ENCODE data around the gene NFKBIA.
"Not testable (repeated sequence)": the region's sequence is repeated elsewhere in the genome, so short reads cannot be mapped to it uniquely, and the experiment has no call there.

Gene NFKBIA

GRCh38 chr14:35408026-35408425 is 3.5 kb upstream of the NFKBIA start:
- DNase-seq (ENCODE audit: low read depth) = no peak

DNA sequence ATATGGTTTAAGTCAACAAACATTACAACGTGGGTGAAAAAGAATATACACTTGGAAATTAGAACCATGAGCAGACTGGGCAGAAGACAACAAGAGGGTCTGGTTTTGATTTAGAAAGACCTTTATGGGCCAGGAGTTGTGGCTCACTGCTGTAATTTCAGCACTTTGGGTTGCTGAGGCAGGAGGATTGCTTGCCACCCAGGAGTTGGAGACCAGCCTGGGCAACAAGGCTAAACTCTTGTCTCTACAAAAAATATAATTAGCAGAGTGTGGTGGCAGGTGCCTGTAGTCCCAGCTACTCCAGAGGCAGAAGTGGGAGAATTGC is 2.7 kb upstream of the NFKBIA start:
- DNase-seq (ENCODE audit: low read depth) = peak; percentile 80

DNA sequence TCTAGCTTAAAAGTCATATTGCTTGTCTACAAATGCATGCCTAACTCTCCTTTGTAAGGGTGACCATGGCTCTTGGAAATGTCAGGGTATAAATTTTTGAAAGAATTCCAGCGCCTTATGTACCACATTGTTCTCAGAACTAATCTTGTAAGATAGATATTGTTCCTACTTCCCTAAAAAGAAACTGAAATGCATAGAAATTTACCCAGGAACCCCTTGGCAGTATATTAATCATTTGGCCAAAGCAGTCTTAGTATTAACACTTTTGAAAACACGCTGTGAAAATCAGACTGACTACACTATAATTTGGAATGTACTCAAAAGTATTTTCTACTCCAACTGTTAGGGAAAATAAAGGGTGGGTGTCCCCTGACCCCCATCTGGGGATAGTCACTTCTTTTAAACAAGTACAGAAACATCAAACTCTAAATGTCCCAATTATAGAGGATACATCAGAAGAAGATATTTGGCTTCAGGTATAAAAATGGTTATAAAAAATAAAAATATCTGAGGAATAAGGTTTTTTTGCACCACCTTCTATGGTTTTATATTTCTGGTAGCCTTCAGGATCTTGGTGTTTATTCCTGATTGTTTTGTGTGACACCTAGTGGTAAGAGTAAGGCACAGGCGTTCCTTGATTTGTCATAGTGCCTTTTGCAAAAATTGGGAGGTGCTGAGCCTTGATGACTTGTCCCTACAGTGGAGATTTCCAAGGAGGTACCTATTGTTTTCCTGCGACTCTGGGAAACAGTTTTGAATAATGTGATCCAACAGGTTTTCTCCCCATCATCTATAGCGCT is 2.2 kb upstream of the NFKBIA start:
- peak; percentile 75 for DNase-seq (ENCODE audit: low read depth)

DNA sequence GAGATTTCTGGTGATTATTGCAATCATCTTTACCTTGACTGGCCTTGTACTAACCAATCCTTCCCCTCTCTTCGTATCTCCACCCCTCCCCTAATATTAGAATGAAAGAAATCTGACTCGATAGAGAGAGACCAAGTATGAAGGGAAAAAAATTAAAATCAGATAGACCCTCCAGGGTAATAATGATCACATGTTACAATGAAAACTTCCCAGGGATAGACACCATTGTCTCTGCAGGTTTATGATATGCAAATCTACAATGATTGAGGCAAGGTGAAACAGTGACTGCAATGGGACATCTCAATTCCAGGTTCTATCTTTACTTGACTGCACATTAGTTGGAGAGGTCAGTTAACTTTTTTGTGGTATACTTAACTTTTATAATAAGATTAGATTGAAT is 1.5 kb upstream of the NFKBIA start:
- no peak for DNase-seq (ENCODE audit: low read depth)

DNA sequence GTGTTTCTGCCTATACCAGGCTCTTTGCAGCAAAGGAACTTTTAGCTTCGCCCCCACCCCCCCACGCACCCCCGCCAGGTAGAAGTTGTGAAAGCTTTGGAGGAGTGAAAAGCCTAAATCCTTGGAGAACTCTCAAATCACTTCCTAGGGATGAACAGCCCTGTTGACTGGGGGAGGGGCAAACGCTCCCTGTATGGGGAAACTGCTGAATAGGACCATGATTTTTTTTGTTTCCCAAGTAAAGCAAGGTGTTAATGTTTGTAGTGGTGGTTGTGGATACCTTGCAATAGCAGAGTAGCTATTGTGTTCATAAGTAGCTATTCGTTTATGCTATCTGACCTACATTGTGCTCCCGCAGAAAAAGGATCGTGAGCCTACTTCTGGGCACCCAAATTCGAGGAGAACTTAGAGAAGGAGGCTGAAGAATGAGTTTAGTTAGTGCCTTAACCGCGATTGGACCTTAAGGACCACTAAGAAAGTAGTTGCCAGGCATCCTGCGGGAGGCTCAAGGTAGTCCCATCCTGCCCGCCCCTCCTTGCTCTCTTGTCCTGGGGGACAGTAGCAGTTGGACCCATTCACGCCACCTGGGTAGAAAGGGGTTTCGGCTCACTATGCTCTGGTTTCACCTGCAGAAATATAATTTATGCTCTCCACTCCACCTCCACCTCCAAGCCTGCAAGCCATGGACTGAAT is 901 bp upstream of the NFKBIA start:
- DNase-seq (ENCODE audit: low read depth) = no peak

- peak; percentile 96 for DNase-seq (ENCODE audit: low read depth)
Measured at GRCh38 chr14:35403603-35404448, 723 bp downstream of the NFKBIA start.

DNA sequence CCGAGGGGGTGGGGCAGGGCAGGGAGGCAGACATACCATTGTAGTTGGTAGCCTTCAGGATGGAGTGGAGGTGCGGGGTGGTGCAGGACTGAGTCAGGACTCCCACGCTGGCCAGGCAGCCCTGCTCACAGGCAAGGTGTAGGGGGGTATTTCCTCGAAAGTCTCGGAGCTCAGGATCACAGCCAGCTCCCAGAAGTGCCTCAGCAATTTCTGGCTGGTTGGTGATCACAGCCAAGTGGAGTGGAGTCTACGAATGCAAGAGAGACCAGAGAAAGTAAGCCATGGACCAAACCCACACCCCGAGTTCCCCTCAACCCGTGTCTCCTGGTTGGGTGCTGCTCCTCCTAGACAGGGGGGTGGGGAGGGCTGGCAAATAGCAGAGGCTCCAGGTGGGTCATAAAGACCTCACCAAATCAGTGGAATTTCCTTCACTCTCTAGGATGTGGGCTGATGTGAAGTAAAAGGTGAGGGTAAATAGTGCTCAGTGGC is 1.4 kb downstream of the NFKBIA start:
- no peak for DNase-seq (ENCODE audit: low read depth)

DNA sequence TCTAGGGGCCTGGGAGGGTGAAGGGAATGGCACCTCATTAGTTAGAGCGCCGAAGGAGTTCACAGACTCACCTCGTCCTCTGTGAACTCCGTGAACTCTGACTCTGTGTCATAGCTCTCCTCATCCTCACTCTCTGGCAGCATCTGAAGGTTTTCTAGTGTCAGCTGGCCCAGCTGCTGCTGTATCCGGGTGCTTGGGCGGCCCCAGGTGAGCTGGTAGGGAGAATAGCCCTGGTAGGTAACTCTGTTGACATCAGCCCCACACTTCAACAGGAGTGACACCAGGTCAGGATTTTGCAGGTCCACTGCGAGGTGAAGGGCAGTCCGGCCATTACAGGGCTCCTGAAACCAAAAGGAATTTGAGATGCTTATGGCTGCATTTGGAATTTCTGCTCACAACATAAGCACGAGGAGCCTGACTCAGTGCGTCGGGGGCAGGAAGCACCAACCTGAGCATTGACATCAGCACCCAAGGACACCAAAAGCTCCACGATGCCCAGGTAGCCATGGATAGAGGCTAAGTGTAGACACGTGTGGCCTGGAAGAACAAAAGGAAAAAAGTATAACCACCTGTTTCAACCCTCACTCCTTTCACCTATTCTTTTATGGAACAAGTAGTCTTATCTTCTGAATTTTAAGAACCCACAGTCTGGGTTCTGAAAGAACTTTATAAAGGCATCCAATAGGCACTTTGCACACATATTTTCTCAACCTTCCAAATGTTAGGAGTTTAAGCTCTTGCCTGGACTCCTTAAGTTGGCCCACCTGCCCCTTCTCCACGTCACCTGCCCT is 2.0 kb downstream of the NFKBIA start:
- no peak for DNase-seq (ENCODE audit: low read depth)

DNA sequence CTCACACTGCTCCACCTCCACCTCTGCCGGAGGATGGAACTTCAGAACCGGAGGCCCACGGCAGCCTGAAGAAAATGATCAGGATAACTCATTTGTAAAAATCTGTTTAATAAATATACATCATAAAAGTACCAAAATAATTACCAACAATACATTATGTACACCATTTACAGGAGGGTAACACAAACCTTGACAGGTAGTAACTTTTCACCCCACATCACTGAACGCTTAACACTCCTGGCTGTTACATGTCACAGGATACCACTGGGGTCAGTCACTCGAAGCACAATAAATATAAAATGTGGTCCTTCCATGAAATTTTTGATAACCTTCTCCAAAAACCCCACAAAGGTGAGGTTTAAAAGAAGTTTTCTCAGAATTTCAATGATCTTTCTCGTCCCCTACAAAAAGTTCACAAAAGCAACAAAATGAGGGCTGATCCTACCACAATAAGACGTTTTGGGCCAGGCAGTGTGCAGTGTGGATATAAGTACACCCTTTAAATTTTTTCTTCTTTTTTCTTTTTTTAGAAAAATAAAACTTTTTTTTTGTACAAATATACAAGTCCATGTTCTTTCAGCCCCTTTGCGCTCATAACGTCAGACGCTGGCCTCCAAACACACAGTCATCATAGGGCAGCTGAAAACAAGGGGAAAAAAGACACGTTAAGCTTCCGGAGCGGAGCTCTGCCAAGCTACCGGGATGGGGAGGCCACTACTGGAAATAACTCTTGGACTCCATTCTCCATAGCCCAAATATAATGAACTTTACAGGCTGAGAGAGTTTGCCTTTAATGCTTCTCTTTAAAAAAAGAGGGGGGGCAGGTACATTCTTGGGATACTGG is 2.9 kb downstream of the NFKBIA start:
- no peak for DNase-seq (ENCODE audit: low read depth)

- no peak for DNase-seq (ENCODE audit: low read depth)
Measured at GRCh38 chr14:35400648-35401421, 3.7 kb downstream of the NFKBIA start.

DNA sequence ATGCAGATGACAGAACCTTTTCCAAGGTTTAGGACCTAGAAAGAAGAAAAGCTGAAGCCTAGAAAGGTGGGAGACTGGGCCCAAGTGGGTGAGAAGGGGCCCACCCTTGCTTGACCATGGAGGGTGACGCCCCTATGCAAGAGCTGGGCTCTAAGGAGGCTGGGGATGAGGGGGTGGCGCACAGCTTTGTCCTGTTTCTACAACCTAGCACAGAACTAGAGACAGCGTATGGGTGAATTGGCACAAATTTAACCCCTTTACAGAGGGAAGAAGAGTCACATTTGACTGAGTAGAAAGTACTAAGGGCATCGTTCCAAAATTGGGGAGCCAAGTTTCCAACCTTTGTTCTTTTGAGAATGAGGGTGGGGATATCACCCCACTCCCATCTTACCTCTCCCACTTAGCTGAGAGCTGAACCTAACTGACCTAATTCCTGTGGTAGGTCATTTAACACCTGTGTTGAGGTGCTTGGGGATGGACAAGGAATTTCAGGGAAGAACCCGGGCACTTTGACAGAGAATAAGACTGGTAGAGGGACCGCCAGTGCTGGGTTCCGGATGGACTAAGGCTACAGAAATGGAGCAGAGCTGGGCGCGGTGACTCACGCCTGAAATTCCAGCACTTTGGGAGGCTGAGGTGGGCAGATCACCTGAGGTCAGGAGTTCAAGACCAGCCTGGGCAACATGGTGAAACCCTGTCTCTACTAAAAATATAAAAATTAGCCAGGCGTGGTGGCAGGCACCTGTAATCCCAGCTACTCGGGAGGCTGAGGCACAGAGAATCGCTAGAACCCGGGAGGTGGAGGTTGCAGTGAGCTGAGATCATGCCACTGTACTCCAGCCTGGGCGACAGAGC is 5.2 kb downstream of the NFKBIA start:
- no peak for DNase-seq (ENCODE audit: low read depth)

DNA sequence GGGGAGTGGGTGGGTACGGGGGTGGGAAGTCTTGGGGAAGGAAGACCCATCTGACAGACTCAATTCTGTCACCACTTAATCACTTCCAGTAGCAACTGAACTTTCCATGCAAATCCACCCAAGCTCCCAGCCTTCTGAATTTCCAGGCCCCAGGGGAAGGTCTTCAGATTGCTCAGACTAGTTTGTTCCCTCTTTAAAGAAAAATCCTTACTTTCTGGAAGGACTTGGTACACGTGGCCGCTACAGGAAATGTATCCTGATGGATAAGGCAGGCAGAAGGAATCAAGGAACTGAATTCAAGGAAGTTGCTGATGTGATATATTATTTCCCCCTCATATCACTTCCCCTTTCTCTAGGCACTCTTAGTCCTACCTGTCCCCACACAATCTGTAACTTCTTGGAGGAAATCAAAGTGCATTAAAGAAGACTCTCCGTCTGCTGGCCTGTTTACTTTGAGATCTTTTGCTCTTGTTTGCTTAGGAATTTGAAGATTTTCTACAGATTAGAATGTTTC is 6.4 kb downstream of the NFKBIA start:
- peak; percentile 44 for DNase-seq (ENCODE audit: low read depth)

- DNase-seq (ENCODE audit: low read depth) = not testable (repeated sequence)
Measured at GRCh38 chr14:35396610-35397009, 7.9 kb downstream of the NFKBIA start.

DNA sequence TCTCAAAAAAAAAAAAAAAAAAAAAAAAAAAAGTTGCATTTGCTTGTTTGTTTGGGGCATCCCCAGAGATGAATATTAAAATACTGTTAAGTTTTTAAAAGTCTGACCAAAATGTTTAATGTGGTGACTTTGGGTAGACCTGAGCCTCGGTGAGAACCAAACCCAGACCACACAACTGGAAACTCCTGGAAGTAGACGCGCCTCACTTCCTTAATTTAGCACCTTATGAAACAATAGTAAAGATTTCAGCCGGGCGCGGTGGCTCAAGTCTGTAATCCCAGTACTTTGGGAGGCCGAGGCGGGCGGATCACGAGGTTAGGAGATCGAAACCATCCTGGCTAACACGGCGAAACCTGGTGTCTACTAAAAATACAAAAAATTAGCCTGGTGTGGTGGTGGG is 9.3 kb downstream of the NFKBIA start:
- DNase-seq (ENCODE audit: low read depth) = no peak

GRCh38 chr14:35394326-35395013 is 10.1 kb downstream of the NFKBIA start:
- no peak for DNase-seq (ENCODE audit: low read depth)

DNA sequence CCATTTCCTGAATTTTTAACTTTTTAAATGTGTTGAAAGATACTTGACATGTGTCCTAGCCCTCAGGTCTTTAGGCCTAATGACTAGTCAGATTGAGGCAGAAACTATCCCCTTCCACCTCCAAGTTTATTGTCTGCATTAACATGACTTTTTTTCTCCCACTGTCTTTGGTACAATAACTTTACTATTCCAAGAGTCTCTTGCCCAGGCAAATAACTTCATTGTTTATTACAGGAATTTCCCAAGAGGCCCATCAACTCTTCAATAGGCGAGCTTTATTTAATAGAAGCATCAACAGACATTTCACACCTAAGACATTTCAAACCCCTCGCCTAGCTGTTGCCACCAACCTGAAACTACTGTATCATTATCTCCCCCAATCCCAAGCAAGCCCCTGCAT is 10.7 kb downstream of the NFKBIA start:
- no peak for DNase-seq (ENCODE audit: low read depth)

DNA sequence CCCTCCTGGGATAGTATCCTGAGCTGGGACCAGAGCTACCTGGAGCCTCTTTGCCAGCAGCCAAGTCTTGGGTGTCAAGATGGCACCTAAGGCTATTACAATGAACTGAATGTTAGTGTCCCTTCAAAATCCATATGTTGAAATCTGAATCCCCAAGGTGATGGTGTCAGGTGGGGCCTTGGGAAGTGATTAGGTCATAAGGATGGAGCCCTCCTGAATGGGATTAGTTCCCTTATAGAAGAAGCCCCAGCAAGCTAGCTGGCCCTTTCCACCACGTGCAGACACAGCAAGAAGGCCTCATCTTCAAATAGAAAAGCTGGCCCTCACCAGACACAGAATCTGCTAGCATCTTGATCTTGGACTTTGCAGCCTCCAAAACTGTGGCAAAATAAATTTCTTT is 12.4 kb downstream of the NFKBIA start:
- no peak for DNase-seq (ENCODE audit: low read depth)

- no peak for DNase-seq (ENCODE audit: low read depth)
Measured at GRCh38 chr14:35391388-35391710, 13.2 kb downstream of the NFKBIA start.
